MM.1S (cell line): Measurements from ENCODE around the gene SERPINB6.
"Not testable (repeated sequence)": the region's sequence is repeated elsewhere in the genome, so short reads cannot be mapped to it uniquely, and the experiment has no call there.

Experiments used
- DNase-seq: peaks from one replicate; pipeline ENCODE4 v3.0.0-alpha.2; 2015
- H2AFZ ChIP-seq: fragments of 300-600 bp; sonication (generic); 2 replicates; pipeline ENCODE4 v1.6.0; 2016; ENCODE audit warnings: antibody characterized with exemption, low read length
- H3F3A ChIP-seq: fragments of 300-600 bp; sonication (generic); 2 replicates; pipeline ENCODE4 v1.6.1; 2016; ENCODE audit warnings: mild to moderate bottlenecking, antibody characterized with exemption, low read length, moderate library complexity, mixed read lengths; ENCODE audit not compliant: insufficient read depth
- H3K27ac ChIP-seq: fragments of 300-600 bp; sonication (generic); 2 replicates; pipeline ENCODE4 v1.5.1; 2016; ENCODE audit warnings: mild to moderate bottlenecking, low read length
- H3K27me3 ChIP-seq: fragments of 300-600 bp; sonication (generic); replicated peaks from 2 replicates; pipeline ENCODE4 v1.6.0; 2016; ENCODE audit warnings: low read length; ENCODE audit not compliant: insufficient read depth
- H3K36me3 ChIP-seq: fragments of 300-600 bp; sonication (generic); replicated peaks from 2 replicates; pipeline ENCODE4 v1.6.1; 2016; ENCODE audit warnings: mild to moderate bottlenecking, low read length, mixed read lengths; ENCODE audit not compliant: insufficient read depth
- H3K4me1 ChIP-seq: fragments of 300-600 bp; sonication (generic); 2 replicates; pipeline ENCODE4 v1.6.1; 2016; ENCODE audit warnings: low read length, mixed read lengths
- H3K4me2 ChIP-seq: fragments of 300-600 bp; sonication (generic); 2 replicates; pipeline ENCODE4 v1.6.0; 2016; ENCODE audit warnings: low read depth, low read length
- H3K4me3 ChIP-seq: fragments of 300-600 bp; sonication (generic); 2 replicates; pipeline ENCODE4 v1.5.1; 2016; ENCODE audit warnings: low read length, mixed read lengths
- H3K79me2 ChIP-seq: fragments of 300-600 bp; sonication (generic); 2 replicates; pipeline ENCODE4 v1.6.1; 2016; ENCODE audit warnings: mixed run types, low read length, mixed read lengths
- H3K9ac ChIP-seq: fragments of 300-600 bp; sonication (generic); 2 replicates; pipeline ENCODE4 v1.6.1; 2016; ENCODE audit warnings: low read length, mixed read lengths
- H3K9me2 ChIP-seq: fragments of 300-600 bp; sonication (generic); replicated peaks from 2 replicates; pipeline ENCODE4 v1.6.1; 2016; ENCODE audit warnings: mild to moderate bottlenecking, low read length, mixed read lengths; ENCODE audit not compliant: insufficient read depth
- H3K9me3 ChIP-seq: fragments of 300-600 bp; sonication (generic); replicated peaks from 2 replicates; pipeline ENCODE4 v1.6.1; 2016; ENCODE audit warnings: mild to moderate bottlenecking, low read length, mixed read lengths; ENCODE audit not compliant: insufficient read depth
- H4K20me1 ChIP-seq: fragments of 300-600 bp; sonication (generic); 2 replicates; pipeline ENCODE4 v1.6.1; 2016; ENCODE audit warnings: mild to moderate bottlenecking, low read length, moderate library complexity, mixed read lengths; ENCODE audit not compliant: insufficient read depth
- EZH2 ChIP-seq: fragments of 300-600 bp; sonication (generic); optimal IDR thresholded peaks from 2 replicates; pipeline ENCODE3; 2017; ENCODE audit warnings: low read depth, mild to moderate bottlenecking, antibody characterized with exemption, low read length, mixed read lengths
- EZH2phosphoT487 ChIP-seq: fragments of 300-600 bp; sonication (generic); IDR thresholded peaks from 2 replicates; pipeline ENCODE4 v1.6.1; 2018; ENCODE audit warnings: antibody characterized with exemption, low read length
- TF ChIP-seq, protein P1 (sequence below): fragments of 300-600 bp; sonication (generic); IDR thresholded peaks from 2 replicates; pipeline ENCODE4 v1.5.1; 2016; ENCODE audit warnings: antibody characterized with exemption, low read length, mixed read lengths

SERPINB6 gene

DNA sequence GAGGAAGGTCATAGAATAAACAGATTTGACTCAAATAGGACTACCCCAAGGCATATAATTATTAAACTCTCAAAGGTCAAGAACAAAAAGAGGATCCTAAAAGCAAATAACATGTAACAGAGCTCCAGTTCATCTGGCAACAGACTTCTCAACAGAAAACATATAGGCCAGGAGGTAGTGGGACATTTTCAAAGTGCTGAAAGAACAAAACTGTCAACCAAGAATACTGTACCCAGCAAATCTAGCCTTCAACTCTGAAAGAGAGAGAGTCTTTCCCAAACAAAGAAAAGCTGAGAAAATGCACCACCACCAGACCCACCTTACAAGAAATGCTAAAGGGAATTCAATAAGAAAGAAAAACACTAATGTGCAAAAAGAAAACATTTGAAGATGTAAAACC lies 40.2 kb upstream of the SERPINB6 start:
- Histone ChIP-seq H3K4me3 (no peak overlapping the region), H3F3A (no peaks in the 10 kb centered on the region), H3K4me1 (no peaks in the 10 kb centered on the region), H3K27ac (no peak overlapping the region), H4K20me1 (no peaks in the 10 kb centered on the region), H3K9ac (no peak overlapping the region), H3K79me2 (no peaks in the 10 kb centered on the region), H2AFZ (no peak overlapping the region), H3K9me3 (no peaks in the 10 kb centered on the region), H3K9me2 (no peaks in the 10 kb centered on the region), H3K4me2 (no peak overlapping the region), H3K36me3 (no peaks in the 10 kb centered on the region), H3K27me3 (no peaks in the 10 kb centered on the region)
- TF ChIP-seq EZH2phosphoT487 (no peak), EZH2 (no peak)
- TF ChIP-seq, protein P1, sequence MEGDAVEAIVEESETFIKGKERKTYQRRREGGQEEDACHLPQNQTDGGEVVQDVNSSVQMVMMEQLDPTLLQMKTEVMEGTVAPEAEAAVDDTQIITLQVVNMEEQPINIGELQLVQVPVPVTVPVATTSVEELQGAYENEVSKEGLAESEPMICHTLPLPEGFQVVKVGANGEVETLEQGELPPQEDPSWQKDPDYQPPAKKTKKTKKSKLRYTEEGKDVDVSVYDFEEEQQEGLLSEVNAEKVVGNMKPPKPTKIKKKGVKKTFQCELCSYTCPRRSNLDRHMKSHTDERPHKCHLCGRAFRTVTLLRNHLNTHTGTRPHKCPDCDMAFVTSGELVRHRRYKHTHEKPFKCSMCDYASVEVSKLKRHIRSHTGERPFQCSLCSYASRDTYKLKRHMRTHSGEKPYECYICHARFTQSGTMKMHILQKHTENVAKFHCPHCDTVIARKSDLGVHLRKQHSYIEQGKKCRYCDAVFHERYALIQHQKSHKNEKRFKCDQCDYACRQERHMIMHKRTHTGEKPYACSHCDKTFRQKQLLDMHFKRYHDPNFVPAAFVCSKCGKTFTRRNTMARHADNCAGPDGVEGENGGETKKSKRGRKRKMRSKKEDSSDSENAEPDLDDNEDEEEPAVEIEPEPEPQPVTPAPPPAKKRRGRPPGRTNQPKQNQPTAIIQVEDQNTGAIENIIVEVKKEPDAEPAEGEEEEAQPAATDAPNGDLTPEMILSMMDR, result no peak
- DNase-seq, result no peak

DNA sequence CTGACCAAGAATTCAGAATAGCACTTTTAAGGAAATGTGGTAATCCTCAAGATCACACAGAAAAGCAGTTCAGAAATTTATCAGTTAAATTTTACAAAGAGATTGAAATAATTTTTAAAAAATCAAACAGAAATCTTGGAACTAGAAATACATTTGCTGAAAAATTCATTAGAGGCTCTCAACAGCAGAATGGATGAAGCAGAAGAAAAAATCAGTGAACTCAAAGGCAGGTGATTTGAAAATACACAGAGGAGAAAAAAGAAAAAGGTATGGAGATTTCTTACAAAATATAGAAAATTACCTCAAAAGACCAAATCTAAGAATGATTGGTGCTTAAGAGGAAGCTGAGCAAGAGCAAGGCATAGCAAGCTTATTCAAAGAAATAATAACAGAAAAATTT lies 39.8 kb upstream of the SERPINB6 start:
- H4K20me1 ChIP-seq, result no peaks in the 10 kb centered on the region
- no peak overlapping the region for H3K4me2 ChIP-seq
- no peak overlapping the region for H3K4me3 ChIP-seq
- no peak overlapping the region for H2AFZ ChIP-seq
- H3K36me3 ChIP-seq, result no peaks in the 10 kb centered on the region
- no peaks in the 10 kb centered on the region for H3F3A ChIP-seq
- H3K27me3 ChIP-seq, result no peaks in the 10 kb centered on the region
- H3K79me2 ChIP-seq, result no peaks in the 10 kb centered on the region
- TF ChIP-seq EZH2phosphoT487 (no peak), EZH2 (no peak)
- TF ChIP-seq, protein P1, result no peak
- H3K9me3 ChIP-seq, result no peaks in the 10 kb centered on the region
- no peak for DNase-seq
- H3K4me1 ChIP-seq, result no peaks in the 10 kb centered on the region
- H3K9ac ChIP-seq, result no peak overlapping the region
- H3K9me2 ChIP-seq, result no peaks in the 10 kb centered on the region
- no peak overlapping the region for H3K27ac ChIP-seq

DNA sequence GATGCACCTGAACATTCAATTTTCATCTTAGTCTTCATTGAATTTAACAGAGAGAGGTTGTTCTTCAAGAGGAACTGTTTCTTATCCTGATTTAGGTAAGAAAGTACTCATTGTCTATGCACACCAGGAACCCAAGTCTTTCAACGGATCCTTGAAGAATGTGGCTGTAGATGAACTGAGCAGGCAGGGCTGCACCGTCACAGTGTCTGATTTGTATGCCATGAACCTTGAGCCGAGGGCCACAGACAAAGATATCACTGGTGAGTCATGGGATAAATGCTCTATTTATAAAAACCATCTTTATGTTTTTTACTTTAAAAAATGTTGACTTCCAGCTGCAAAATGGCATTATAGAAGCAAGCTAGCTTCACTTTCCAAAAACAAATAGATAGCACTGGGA lies 38.6 kb upstream of the SERPINB6 start:
- Histone ChIP-seq H3K79me2 (no peaks in the 10 kb centered on the region), H2AFZ (no peak overlapping the region), H3K4me2 (no peak overlapping the region), H3K27ac (no peak overlapping the region), H3K9me3 (no peaks in the 10 kb centered on the region), H3K27me3 (no peaks in the 10 kb centered on the region), H3K9ac (no peak overlapping the region), H3K36me3 (no peaks in the 10 kb centered on the region), H3K4me1 (no peaks in the 10 kb centered on the region), H3F3A (no peaks in the 10 kb centered on the region), H4K20me1 (no peaks in the 10 kb centered on the region), H3K9me2 (no peaks in the 10 kb centered on the region), H3K4me3 (no peak overlapping the region)
- DNase-seq, result no peak
- TF ChIP-seq EZH2phosphoT487 (no peak), EZH2 (no peak)
- TF ChIP-seq, protein P1, result no peak

DNA sequence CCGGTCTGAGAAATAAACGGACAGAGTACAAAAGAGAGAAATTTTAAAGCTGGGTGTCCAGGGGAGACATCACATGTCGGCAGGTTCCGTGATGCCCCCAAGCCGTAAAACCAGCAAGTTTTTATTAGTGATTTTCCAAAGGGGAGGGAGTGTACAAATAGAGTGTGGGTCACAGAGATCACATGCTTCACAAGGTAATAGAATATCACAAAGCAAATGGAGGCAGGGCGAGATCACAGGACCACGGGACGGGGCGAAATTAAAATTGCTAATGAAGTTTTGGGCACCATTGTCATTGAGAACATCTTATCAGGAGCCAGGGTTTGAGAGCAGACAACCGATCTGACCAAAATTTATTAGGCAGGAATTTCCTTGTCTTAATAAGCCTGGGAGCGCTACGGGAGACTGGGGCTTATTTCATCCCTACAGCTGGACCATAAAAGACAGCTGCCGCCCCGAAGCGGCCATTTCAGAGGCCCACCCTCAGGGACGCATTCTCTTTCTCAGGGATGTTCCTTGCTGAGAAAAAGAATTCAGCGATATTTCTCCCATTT lies 37.4 kb upstream of the SERPINB6 start:
- H3K4me2 ChIP-seq, DNase-seq, H3K4me1 ChIP-seq, H4K20me1 ChIP-seq, H3K9me2 ChIP-seq, H2AFZ ChIP-seq, H3K27ac ChIP-seq, H3K79me2 ChIP-seq, H3K27me3 ChIP-seq, H3K9me3 ChIP-seq, H3K9ac ChIP-seq, H3F3A ChIP-seq, H3K36me3 ChIP-seq, H3K4me3 ChIP-seq: not testable (repeated sequence)
